ENCODE data around the gene AVPI1.
A peak's percentile ranks its signal among the peaks of the same experiment; 100 is the strongest.
"Not testable (repeated sequence)": the region's sequence is repeated elsewhere in the genome, so short reads cannot be mapped to it uniquely, and the experiment has no call there.

The AVPI1 gene

DNA sequence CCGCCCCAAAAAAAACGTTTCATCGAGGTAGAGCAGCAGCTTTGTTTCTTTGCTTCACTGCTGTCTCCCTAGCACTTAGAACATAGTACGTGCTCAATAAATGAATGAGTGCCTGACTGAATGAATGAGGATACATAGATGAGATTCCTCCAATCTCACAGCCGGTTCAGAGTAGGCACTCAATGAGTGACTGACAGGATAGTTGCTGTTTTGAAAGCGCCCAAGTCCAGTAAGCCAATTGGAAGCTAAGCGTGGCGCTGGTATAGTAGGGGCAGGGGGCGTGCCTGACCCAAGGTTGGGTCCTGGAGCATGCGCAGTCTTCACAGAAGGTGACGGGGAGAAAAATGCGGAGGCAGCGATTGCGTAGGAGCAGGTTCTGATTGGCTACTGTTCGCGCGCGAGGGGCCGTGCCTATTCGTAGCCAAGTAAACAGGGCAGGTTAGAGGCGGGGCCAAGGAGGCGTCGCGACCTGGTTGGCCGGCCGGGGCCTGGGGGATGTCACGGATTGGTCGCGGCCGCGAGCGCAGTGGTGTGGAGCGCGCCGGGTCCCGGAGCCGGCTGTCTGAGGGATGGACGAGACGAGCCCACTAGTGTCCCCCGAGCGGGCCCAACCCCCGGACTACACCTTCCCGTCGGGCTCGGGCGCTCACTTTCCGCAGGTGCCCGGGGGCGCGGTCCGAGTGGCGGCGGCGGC is 46.7 kb downstream of the AVPI1 start, which contains the start of gene PI4K2A:
PI4K2A (plus strand) TSS at position 498 of the 694 bp plus-strand sequence; CDS start at position 570, 72 bp downstream.
- peak; percentile 96 for DNase-seq

DNA sequence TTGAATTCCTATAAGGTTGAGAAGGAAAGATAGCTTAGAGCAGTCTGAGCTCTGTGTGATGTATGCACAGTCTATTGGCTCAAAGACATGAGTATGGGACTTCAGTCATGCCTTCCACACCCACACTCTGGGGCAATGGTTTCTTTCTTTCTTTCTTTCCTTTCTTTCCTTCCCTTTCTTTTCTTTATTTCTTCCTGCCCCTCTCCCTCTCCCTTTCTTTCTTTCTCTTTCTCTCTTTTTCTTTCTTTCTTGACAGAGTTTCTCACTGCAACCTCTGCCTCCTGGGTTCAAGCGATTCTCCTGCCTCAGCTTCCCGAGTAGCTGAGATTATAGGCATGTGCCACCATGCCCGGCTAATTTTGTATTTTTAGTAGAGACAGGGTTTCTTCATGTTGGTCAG is 48.0 kb downstream of the AVPI1 start:
- DNase-seq: not testable (repeated sequence)

DNA sequence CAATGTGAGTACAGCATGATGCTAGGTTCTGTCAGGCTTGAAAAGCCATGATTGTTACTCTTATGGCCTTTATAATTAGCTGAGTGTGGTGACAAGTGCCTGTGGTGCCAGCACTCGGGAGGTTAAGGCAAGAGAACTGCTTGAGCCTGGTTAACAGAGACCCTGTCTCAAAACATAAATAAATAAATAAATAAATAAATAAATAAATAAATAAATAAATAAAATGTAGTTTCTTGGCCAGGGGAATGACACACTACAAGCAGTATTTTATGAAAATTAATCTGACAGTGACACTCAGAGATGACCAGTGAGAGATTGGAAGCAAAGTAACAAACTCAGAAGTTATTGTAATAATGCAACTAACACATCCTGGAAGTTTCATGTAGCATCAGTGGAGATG is 51.5 kb downstream of the AVPI1 start:
- DNase-seq: no peak

DNA sequence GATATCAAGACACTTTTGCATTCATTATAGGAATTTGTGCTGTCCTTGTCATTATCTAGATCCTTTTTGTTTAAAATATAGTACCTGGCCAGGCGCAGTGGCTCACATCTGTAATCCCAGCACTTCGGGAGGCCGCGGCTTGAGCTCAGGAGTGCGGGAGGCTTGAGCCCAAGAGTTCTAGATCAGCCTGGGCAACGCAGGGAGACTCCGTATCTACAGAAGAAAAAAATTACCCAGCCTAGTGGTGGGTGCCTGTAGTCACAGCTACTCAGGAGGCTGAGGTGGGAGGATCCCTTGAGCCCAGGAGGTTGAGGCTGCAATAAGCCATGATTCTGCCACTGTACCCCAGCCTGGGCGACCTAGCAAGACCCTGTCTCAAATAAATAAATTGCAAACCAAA is 53.1 kb downstream of the AVPI1 start:
- DNase-seq: no peak

DNA sequence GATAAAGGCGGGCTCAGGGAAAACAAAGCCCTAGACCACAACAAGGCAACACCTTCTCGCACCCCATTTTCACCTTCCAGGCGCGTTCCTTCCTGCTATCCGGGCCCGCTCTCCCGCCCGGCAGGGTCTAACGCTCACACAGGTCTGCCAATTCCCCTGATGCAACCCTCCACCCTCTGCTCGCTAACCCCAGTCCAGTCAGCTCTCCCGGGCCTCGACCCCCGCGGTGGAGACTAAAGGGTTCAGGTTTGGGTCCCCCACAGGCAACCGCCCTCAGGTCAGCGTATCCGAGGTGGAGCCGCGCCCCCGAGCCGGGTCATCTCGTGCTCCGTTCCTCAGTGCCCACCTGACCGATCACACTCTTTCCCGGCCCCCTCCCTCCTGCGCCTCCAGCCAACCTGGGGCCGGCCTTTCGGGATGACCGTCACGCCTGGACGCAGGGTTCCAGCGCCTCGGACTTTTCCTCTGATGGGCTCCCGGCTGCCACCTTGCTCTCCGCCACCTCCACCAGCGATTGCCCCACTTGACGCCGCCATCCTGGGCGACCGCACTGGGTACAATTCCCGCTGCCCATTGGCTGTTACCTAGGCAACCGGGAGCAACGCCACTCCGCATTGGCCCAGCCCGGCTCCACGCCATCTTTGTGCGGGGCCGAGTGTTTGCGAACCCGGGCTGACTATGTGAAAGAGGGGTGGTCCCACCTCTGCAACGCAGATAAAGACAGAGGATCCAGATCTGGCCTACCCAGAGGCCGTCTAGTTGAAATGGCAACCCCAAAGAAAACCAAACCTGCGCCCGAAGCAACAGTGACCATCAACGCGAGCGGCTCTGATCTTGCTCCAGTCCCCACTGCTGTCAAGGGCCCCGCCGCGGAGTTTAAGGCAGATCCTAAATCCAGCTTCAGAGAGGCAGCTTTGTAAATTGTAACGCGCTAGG is 53.8 kb downstream of the AVPI1 start, which contains the start of gene MORN4:
MORN4 (minus strand) TSS at position 552 of the 936 bp plus-strand sequence. CDS start 13,847 bp downstream, outside the sequence.
- peak; percentile 90 for DNase-seq

DNA sequence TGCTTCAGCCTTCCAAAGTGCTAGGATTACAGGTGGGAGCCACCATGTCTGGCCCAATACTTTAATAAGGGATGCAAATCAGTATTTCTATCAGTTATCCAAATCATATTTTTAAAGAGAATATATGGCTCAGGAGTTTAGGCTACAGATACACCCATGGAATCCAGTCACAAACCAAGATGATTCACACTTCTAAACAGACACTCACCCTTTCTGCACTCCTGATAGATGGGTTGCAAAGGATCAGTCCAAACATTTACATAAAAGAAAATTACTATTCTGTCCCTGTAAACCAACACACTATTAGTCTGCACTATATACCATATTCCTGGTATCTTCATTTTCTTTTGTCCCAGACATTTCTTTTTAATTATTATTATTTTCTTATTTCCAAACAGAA is 55.9 kb downstream of the AVPI1 start:
- no peak for DNase-seq

DNA sequence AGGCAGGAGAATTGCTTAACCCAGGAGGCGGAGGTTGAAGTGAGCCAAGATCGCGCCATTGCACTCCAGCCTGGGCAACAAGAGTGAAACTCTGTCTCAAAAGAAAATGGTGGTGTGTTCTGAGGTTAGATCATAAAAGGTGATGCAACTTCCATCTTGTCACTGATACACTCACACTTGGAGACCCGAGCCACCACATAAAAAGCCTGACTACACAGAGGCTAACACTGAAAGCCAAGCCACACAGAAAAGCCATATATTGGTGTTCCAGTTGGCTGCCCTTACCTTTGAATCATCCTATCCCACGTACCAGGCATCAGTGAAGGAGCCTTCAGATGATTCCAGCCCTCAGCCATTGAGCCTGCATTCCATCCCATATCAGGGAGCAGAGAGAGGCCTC is 57.8 kb downstream of the AVPI1 start:
- no peak for DNase-seq

DNA sequence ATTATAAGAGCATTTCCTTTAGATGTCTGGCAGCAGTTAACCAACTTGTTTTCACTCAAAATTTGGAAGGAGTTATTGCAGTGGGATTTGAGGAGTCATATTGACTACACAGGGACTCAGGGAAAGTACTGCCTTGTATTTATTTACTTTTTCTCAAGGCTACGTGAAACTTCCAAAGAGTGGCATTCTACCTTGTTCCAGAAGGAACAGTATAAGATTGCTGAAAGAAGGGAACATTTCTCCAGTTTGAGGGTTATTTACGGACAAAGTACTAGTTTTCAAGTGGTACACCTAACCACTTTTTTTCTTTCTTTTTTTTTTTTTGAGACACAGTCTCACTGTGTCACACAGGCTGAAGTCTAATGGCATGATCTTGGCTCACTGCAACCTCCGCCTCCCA is 58.8 kb downstream of the AVPI1 start:
- DNase-seq: no peak

DNA sequence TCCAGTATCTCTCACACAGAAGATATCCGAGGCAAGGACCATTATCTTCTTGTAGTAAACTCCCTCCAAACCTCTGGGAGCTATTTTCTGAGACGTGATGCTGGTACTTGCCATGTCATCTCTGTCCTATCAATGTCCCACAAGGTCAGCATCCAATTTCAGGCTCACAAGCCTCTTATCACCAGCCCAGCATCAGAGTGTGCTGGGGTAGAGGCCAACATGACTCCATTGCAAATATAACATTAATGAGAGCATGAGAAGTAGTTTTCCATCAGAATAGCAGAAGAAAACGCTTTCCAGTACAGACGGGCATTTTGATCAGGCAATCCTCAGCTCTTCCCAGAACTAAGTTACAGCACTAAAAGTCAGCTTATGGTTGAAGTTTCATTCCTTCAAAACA is 59.3 kb downstream of the AVPI1 start:
- DNase-seq: no peak

All from T-helper 9 cell (primary cell).